Measurements from ENCODE around the gene CCDC92B. TPM values are rescaled to one million over a fixed set of nuclear protein-coding genes. Genes with fewer than 3 reads are reported as not detected.
A peak's percentile ranks its signal among the peaks of the same experiment; 100 is the strongest.

Gene CCDC92B
- total and polyA plus RNA-seq, 9 of the 15 experiments (the other 6 are each of a cell fraction or from before 2014, with no cell fraction given) = not detected

DNA sequence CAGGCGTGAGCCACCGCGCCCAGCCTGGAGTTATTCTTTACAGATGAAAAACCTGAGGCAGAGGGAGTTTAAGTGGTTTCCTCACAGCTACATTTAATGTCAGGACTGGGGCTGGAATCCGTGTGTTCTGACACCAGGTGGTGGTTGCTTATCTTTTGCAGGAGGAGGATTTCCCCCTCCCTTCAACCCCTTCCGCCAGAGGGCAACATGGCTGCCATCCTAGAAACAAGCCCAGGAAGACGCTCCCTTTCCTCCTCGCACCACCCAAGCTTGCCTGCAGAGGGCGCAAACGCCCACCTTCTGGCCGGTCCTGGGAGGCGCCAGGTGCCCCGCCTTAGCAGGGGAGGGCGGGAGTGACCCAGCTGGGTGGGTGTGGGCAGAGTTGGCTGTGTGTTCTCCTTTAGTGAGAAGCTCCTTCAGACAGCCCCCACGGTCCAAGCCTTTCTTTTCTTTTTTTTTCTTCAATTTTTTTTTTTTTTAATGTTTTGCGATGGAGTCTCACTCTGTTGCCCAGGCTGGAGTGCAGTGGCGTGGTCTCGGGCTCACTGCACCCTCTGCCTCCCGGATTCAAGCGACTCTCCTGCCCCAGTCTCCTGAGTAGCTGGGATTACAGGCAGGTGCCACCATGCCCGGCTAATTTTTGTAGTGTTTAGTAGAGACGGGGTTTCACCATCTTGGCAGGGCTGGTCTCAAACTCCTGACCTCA, 36.9 kb upstream of the CCDC92B start (continued):
- TF ChIP-seq ZNF197 (CRISPR knock-in tag; IDR thresholded peaks at IDR 0.05; ENCODE audit: low read depth) (no peak), ILK (tag; IDR thresholded peaks at IDR 0.05; ENCODE audit: borderline replicate concordance, low read depth) (no peak), CTBP1 (IDR thresholded peaks at IDR 0.05; ENCODE audit: borderline replicate concordance) (peak; percentile 71), ZNF134 (CRISPR knock-in tag; conservative IDR thresholded peaks at IDR 0.05) (no peak), RB1 (IDR thresholded peaks at IDR 0.05; ENCODE audit: low read depth) (peak; percentile 76; the same call in 1 of the 2 replicates), MTA2 (IDR thresholded peaks at IDR 0.05; ENCODE audit: low read depth) (no peak), POLR2H (tag; IDR thresholded peaks at IDR 0.05; ENCODE audit: low read depth) (no peak), CREBBP (IDR thresholded peaks at IDR 0.05; ENCODE audit: low read depth, low read length) (no peak), RCOR1 (IDR thresholded peaks at IDR 0.05; ENCODE audit: borderline replicate concordance in 1 of 2, low read depth in 2 of 2, low read length in 2 of 2) (0 out of 4 replicates have a peak, but pooled peaks of 1 of the 2 experiments have one; percentile 37), SRSF1 (IDR thresholded peaks at IDR 0.05; ENCODE audit: low read depth, low read length) (no peak), ETV5 (CRISPR knock-in tag; IDR thresholded peaks at IDR 0.05; ENCODE audit: low read depth) (peak; percentile 38; the same call in 1 of the 2 replicates), PHF21A (IDR thresholded peaks at IDR 0.05; ENCODE audit: borderline replicate concordance, low read depth) (no peak)
- TF ChIP-seq, protein P1, sequence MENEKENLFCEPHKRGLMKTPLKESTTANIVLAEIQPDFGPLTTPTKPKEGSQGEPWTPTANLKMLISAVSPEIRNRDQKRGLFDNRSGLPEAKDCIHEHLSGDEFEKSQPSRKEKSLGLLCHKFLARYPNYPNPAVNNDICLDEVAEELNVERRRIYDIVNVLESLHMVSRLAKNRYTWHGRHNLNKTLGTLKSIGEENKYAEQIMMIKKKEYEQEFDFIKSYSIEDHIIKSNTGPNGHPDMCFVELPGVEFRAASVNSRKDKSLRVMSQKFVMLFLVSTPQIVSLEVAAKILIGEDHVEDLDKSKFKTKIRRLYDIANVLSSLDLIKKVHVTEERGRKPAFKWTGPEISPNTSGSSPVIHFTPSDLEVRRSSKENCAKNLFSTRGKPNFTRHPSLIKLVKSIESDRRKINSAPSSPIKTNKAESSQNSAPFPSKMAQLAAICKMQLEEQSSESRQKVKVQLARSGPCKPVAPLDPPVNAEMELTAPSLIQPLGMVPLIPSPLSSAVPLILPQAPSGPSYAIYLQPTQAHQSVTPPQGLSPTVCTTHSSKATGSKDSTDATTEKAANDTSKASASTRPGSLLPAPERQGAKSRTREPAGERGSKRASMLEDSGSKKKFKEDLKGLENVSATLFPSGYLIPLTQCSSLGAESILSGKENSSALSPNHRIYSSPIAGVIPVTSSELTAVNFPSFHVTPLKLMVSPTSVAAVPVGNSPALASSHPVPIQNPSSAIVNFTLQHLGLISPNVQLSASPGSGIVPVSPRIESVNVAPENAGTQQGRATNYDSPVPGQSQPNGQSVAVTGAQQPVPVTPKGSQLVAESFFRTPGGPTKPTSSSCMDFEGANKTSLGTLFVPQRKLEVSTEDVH (IDR thresholded peaks at IDR 0.05; ENCODE audit: low read depth, partially characterized antibody) = no peak
- TF ChIP-seq, protein P2, sequence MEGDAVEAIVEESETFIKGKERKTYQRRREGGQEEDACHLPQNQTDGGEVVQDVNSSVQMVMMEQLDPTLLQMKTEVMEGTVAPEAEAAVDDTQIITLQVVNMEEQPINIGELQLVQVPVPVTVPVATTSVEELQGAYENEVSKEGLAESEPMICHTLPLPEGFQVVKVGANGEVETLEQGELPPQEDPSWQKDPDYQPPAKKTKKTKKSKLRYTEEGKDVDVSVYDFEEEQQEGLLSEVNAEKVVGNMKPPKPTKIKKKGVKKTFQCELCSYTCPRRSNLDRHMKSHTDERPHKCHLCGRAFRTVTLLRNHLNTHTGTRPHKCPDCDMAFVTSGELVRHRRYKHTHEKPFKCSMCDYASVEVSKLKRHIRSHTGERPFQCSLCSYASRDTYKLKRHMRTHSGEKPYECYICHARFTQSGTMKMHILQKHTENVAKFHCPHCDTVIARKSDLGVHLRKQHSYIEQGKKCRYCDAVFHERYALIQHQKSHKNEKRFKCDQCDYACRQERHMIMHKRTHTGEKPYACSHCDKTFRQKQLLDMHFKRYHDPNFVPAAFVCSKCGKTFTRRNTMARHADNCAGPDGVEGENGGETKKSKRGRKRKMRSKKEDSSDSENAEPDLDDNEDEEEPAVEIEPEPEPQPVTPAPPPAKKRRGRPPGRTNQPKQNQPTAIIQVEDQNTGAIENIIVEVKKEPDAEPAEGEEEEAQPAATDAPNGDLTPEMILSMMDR (IDR thresholded peaks at IDR 0.05 in 2 of 3, conservative IDR thresholded peaks at IDR 0.05 in 1 of 3; ENCODE audit: insufficient read depth in 2 of 3, low read depth in 1 of 3, low read length in 3 of 3) = peak; percentile 83 to 94 (median 88)
- TF ChIP-seq, protein P3, sequence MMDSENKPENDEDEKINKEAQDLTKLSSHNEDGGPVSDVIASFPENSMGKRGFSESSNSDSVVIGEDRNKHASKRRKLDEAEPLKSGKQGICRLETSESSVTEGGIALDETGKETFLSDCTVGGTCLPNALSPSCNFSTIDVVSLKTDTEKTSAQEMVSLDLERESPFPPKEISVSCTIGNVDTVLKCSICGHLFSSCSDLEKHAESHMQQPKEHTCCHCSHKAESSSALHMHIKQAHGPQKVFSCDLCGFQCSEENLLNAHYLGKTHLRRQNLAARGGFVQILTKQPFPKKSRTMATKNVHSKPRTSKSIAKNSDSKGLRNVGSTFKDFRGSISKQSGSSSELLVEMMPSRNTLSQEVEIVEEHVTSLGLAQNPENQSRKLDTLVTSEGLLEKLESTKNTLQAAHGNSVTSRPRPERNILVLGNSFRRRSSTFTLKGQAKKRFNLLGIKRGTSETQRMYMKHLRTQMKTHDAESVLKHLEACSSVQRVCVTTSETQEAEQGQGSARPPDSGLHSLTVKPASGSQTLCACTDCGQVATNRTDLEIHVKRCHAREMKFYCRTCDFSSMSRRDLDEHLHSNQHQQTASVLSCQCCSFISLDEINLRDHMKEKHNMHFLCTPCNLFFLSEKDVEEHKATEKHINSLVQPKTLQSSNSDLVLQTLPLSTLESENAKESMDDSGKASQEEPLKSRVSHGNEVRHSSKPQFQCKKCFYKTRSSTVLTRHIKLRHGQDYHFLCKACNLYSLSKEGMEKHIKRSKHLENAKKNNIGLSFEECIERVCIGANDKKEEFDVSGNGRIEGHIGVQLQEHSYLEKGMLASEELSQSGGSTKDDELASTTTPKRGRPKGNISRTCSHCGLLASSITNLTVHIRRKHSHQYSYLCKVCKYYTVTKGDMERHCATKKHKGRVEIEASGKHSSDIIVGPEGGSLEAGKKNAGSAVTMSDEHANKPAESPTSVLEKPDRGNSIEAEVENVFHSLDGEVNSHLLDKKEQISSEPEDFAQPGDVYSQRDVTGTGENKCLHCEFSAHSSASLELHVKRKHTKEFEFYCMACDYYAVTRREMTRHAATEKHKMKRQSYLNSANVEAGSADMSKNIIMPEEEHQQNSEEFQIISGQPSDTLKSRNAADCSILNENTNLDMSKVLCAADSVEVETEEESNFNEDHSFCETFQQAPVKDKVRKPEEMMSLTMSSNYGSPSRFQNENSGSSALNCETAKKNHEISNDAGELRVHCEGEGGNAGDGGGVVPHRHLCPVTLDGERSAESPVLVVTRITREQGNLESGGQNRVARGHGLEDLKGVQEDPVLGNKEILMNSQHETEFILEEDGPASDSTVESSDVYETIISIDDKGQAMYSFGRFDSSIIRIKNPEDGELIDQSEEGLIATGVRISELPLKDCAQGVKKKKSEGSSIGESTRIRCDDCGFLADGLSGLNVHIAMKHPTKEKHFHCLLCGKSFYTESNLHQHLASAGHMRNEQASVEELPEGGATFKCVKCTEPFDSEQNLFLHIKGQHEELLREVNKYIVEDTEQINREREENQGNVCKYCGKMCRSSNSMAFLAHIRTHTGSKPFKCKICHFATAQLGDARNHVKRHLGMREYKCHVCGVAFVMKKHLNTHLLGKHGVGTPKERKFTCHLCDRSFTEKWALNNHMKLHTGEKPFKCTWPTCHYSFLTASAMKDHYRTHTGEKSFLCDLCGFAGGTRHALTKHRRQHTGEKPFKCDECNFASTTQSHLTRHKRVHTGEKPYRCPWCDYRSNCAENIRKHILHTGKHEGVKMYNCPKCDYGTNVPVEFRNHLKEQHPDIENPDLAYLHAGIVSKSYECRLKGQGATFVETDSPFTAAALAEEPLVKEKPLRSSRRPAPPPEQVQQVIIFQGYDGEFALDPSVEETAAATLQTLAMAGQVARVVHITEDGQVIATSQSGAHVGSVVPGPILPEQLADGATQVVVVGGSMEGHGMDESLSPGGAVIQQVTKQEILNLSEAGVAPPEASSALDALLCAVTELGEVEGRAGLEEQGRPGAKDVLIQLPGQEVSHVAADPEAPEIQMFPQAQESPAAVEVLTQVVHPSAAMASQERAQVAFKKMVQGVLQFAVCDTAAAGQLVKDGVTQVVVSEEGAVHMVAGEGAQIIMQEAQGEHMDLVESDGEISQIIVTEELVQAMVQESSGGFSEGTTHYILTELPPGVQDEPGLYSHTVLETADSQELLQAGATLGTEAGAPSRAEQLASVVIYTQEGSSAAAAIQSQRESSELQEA (IDR thresholded peaks at IDR 0.05; ENCODE audit: low read depth) = no peak
